Measurements from ENCODE around the gene CELF2.

Gene CELF2

DNA sequence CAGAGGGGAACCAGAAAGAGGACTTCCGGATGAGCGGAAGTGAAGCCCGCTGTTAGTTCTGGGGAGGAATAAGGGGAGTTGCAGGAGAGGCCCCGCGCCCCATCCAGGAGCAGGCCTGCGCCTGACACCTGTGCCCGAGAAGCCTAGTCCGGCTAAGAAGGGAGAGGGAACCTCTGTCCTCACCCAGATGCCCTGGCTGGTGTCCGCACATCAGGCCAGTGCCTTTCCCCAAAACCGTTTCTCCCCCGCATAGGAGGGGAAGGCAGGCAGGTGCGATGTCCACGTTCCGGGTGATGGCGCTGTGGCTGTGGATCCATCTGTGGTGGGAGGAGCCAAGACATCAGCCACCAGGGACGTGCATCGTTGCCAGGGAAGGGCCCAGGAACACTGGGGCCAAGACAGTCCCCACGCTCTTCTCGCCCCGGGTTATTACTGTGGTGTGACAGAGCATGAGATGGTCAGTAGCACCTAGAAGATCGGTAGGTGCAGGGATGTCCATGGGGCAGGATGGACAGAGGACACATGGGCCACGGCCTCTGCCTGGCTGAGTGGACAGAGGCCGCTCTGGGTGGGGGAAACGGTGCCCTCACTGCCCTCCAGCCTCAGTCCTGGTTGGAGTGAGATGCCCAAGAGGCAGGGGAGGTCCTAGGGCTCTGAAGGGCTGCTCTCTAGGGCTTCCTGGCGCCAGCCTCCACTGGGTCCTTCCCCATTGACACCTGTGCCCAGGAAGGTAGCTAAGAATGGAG lies 262.7 kb downstream of the CELF2 start:
- peaks cover 3% of the 10 kb centered on the region; the same call in 1 of the 2 replicates for H3K4me1 ChIP-seq (ENCODE audit: control insufficient read depth, insufficient read depth, low read length)
- no peak overlapping the region for H3K9ac ChIP-seq (ENCODE audit: low read depth, low read length)
- H3K27me3 ChIP-seq (ENCODE audit: control insufficient read depth, insufficient read depth, low read length): no peaks in the 10 kb centered on the region
- H3K9me3 ChIP-seq (ENCODE audit: control insufficient read depth, insufficient read depth, low read length): no peaks in the 10 kb centered on the region
- H3K27ac ChIP-seq (ENCODE audit: low read depth, low read length): no peak overlapping the region
- peaks cover 5% of the 10 kb centered on the region; the same call in 1 of the 2 replicates for H3K36me3 ChIP-seq (ENCODE audit: control insufficient read depth, insufficient read depth, low read length)
- H3K4me3 ChIP-seq (ENCODE audit: low read depth, low read length): no peak overlapping the region

DNA sequence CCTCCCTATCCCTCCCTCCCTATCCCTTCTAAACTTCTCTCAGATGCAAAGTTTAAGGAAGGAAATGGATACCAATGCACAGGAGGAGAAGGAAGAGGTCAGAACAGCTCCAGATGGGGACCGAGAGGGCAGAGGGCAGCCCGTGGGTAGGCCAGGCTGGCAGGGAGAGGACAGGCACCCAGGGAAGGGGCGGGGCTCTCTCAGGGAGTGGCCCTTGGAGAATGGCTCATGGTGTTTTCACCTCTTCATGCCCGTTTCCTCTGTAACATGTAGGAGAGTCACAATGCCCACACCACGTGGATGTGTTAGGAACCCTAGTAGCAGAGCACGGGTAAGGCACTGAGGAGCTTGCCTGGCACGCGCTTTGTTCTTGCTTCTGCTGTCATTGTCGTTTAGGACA lies 264.5 kb downstream of the CELF2 start:
- Histone ChIP-seq H3K27me3 (ENCODE audit: control insufficient read depth, insufficient read depth, low read length) (no peaks in the 10 kb centered on the region), H3K4me3 (ENCODE audit: low read depth, low read length) (no peak overlapping the region), H3K36me3 (ENCODE audit: control insufficient read depth, insufficient read depth, low read length) (peaks cover 5% of the 10 kb centered on the region; the same call in 1 of the 2 replicates)

DNA sequence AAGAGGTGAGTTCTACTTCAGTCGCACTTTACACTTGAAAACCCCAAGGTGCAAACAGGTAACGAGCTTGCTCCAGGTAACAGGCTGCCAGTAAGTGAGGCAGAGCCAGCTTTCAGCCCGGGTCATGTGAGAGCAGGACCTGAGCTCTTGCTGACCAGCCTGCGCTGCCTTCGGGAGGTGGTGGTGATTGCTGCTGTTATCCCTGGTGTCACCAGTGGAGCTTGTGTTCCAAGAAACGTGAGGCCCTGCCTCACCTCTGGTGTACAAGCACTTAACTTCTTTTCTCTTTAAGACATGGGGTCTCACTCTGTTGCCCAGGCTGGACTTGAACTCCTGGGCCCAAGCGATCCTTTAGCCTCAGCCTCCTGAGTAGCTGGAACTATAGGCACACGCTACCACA lies 265.0 kb downstream of the CELF2 start:
- Histone ChIP-seq H3K36me3 (ENCODE audit: control insufficient read depth, insufficient read depth, low read length) (peaks cover 5% of the 10 kb centered on the region; the same call in 1 of the 2 replicates), H3K27me3 (ENCODE audit: control insufficient read depth, insufficient read depth, low read length) (no peaks in the 10 kb centered on the region), H3K27ac (ENCODE audit: low read depth, low read length) (no peak overlapping the region), H3K9ac (ENCODE audit: low read depth, low read length) (no peak overlapping the region), H3K9me3 (ENCODE audit: control insufficient read depth, insufficient read depth, low read length) (no peaks in the 10 kb centered on the region), H3K4me3 (ENCODE audit: low read depth, low read length) (no peak overlapping the region), H3K4me1 (ENCODE audit: control insufficient read depth, insufficient read depth, low read length) (peaks cover 3% of the 10 kb centered on the region; the same call in 1 of the 2 replicates)

More for the DNA sequence above, 264.5 kb downstream of the CELF2 start:
- Histone ChIP-seq H3K27ac (ENCODE audit: low read depth, low read length) (no peak overlapping the region), H3K9ac (ENCODE audit: low read depth, low read length) (no peak overlapping the region), H3K4me1 (ENCODE audit: control insufficient read depth, insufficient read depth, low read length) (peaks cover 3% of the 10 kb centered on the region; the same call in 1 of the 2 replicates), H3K9me3 (ENCODE audit: control insufficient read depth, insufficient read depth, low read length) (no peaks in the 10 kb centered on the region)

DNA sequence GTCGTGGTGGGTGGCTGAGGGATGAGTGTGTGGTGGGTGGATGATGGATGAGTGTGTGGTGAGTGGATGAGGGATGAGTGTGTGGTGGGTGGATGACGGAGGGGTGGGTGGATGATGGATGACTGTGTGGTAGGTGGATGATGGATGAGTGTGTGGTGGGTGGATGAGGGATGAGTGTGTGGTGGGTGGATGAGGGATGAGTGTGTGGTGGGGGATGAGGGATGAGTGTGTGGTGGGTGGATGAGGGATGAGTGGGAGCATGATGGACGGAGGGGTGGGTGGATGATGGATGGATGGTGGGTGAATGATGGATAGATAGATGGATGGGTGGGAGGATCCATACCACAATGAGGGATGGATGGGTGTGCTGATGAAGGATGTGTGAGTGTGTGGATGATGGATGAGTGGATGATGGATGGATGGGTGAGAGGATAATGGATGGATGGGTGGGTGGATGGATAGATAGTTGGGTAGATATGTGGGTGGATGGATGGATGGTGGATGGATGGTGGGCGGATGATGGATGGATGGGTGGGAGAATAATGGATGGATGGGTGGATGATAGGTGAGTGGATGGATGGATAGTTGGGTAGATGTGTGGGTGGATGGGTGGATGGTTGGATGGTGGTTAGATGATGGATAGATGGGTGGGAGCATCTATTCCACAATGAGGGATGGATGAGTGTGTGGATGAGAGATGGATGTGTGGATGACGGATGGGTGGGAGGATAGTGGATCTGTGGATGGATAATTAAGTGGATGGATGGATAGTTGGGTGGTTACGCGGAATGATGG lies 266.8 kb downstream of the CELF2 start:
- Histone ChIP-seq H3K36me3 (ENCODE audit: control insufficient read depth, insufficient read depth, low read length) (peaks cover 15% of the 10 kb centered on the region), H3K9ac (ENCODE audit: low read depth, low read length) (no peak overlapping the region), H3K27me3 (ENCODE audit: control insufficient read depth, insufficient read depth, low read length) (no peaks in the 10 kb centered on the region), H3K27ac (ENCODE audit: low read depth, low read length) (no peak overlapping the region), H3K9me3 (ENCODE audit: control insufficient read depth, insufficient read depth, low read length) (no peaks in the 10 kb centered on the region), H3K4me1 (ENCODE audit: control insufficient read depth, insufficient read depth, low read length) (no peaks in the 10 kb centered on the region), H3K4me3 (ENCODE audit: low read depth, low read length) (no peak overlapping the region)

DNA sequence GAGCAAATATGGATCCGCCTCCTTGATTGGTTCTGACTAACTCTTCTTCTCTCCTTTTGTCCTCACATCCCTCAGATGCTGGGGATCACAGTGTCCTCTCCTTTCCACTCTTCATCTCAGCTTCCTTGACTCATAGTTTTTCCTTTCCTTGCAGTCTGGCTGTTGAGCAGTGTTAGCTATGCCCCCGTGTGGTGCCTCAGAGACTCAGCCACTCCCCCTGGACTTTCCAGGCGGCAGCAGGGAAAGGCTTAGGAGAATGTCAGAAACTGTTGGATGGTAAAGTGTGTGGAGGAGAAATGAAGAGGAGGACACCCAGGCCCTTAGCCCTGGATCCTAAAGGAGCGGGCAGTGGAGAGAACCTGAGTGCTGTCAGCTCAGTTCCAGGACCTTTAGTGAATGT lies 267.5 kb downstream of the CELF2 start:
- Histone ChIP-seq H3K27me3 (ENCODE audit: control insufficient read depth, insufficient read depth, low read length) (no peaks in the 10 kb centered on the region), H3K27ac (ENCODE audit: low read depth, low read length) (no peak overlapping the region), H3K4me1 (ENCODE audit: control insufficient read depth, insufficient read depth, low read length) (no peaks in the 10 kb centered on the region), H3K9ac (ENCODE audit: low read depth, low read length) (no peak overlapping the region), H3K36me3 (ENCODE audit: control insufficient read depth, insufficient read depth, low read length) (peaks cover 16% of the 10 kb centered on the region), H3K4me3 (ENCODE audit: low read depth, low read length) (no peak overlapping the region), H3K9me3 (ENCODE audit: control insufficient read depth, insufficient read depth, low read length) (no peaks in the 10 kb centered on the region)

DNA sequence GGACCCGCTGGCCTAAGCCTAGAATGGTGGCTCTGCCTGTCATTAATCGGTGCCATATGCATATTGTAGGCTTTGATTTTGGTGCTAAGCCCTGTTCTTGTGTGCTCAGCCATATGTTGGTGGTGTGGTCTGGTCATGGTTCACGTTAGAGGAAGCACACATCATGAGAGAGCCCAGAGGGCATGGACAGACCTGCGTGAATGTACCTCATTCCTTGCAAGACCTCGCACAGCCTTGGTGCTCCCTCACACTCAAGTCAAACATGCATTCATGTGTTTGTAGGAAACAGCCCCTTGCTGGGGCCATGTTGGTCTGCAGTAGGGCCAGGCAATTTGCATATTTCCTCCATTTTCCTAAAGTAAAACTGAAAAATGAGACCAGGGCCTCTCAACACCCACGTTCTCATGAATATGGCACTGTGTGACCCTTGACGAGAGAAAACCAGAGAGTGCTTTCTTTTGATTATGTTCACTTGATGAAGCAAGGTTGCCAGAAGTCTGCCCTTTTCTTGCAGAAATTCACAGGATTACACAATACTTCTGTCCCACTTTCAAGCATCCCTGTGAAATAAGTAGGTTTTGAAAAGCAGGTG lies 268.7 kb downstream of the CELF2 start:
- H3K4me1 ChIP-seq (ENCODE audit: control insufficient read depth, insufficient read depth, low read length): no peaks in the 10 kb centered on the region
- no peak overlapping the region for H3K27ac ChIP-seq (ENCODE audit: low read depth, low read length)
- H3K9me3 ChIP-seq (ENCODE audit: control insufficient read depth, insufficient read depth, low read length): no peaks in the 10 kb centered on the region
- H3K36me3 ChIP-seq (ENCODE audit: control insufficient read depth, insufficient read depth, low read length): peaks cover 16% of the 10 kb centered on the region
- no peak overlapping the region for H3K4me3 ChIP-seq (ENCODE audit: low read depth, low read length)
- H3K9ac ChIP-seq (ENCODE audit: low read depth, low read length): no peak overlapping the region
- H3K27me3 ChIP-seq (ENCODE audit: control insufficient read depth, insufficient read depth, low read length): no peaks in the 10 kb centered on the region

DNA sequence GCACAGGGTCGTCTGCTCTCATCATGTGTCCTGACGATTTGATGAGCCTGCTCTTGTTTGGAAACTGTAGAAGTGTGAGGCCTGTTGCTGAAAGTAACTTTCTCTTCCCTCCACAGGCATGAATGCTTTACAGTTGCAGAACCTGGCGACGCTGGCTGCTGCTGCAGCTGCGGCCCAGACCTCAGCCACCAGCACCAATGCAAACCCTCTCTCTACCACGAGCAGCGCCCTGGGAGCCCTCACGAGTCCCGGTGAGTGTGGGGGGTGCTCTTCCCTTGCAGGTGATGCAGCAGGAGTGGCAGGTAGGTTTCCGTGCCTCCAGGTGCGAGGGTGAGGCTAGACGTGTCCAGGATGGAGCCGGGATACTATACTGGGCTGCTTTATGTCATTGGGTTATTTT lies 270.6 kb downstream of the CELF2 start:
- Histone ChIP-seq H3K27ac (ENCODE audit: low read depth, low read length) (no peak overlapping the region), H3K9me3 (ENCODE audit: control insufficient read depth, insufficient read depth, low read length) (no peaks in the 10 kb centered on the region), H3K27me3 (ENCODE audit: control insufficient read depth, insufficient read depth, low read length) (no peaks in the 10 kb centered on the region), H3K36me3 (ENCODE audit: control insufficient read depth, insufficient read depth, low read length) (peaks cover 16% of the 10 kb centered on the region), H3K9ac (ENCODE audit: low read depth, low read length) (no peak overlapping the region), H3K4me1 (ENCODE audit: control insufficient read depth, insufficient read depth, low read length) (no peaks in the 10 kb centered on the region), H3K4me3 (ENCODE audit: low read depth, low read length) (no peak overlapping the region)

DNA sequence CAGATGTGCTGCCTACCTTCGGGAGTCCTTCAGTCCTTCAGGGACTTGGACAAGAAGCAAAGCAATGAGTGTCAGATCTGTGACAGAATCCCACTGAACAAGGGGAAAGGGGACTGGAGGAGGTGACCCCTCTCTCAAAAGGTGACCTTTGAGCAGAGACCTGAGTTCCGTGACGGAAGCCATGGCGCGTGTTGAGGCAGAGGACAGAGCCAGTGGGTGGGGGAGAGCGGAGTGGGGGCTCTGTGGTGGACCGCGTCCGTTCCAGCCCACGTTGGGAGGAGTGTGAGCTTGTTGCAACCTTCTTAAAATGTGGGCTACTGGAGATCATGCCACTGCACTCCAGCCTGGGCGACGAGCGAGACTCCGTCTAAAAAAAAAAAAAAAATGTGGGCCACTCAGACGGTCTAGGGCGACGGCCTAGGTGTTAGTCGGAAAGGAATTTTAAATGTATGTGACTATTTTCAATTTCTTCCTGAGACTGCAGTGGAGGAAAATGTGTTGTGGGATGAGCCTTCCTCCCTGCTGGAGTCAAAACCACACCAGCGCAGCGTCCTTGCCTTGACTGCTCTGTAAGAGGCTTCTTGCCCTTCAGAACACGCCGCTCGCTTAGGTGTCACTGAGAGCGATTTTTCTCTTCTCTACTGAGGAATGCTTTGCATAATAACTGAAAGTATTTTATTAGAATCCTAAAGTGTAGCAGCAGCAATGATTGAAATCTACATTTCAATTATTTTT lies 272.7 kb downstream of the CELF2 start:
- Histone ChIP-seq H3K9me3 (ENCODE audit: control insufficient read depth, insufficient read depth, low read length) (no peaks in the 10 kb centered on the region), H3K36me3 (ENCODE audit: control insufficient read depth, insufficient read depth, low read length) (peaks cover 17% of the 10 kb centered on the region), H3K27me3 (ENCODE audit: control insufficient read depth, insufficient read depth, low read length) (no peaks in the 10 kb centered on the region), H3K4me1 (ENCODE audit: control insufficient read depth, insufficient read depth, low read length) (no peaks in the 10 kb centered on the region), H3K9ac (ENCODE audit: low read depth, low read length) (no peak overlapping the region), H3K4me3 (ENCODE audit: low read depth, low read length) (no peak overlapping the region), H3K27ac (ENCODE audit: low read depth, low read length) (no peak overlapping the region)

DNA sequence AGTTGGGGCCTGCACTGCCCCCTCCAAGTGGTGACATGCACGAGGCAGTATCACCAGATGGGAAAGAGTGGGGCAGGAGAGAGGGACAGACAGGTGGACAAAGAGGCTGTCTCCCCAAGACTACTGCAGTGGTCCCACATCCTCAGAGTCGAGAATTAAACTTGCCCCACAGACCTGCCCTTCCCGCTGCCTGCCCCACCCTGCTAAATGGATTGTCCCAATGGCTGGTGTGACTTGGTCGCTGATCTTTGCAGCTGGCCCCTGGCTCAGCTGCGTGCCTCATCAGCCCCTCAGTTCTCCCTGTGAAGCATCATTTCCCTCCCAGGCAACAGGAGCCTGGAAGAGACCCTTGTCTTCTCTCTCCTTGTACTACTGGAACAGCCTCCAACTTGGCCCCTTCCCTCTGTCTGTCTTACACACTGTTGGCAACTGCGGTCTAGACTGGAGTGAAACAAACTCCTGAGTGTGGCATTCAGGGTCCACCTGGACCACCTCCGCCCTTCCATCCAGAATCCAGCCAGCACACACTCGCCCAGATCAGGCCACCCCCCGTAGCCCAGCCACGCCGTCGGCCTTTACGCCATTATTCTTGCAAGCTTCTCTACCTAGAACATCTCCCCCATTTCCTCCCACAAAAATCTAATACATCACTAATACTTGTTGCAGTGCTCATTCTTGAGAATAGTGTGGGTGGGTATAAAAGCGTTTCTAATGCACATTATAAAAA lies 275.1 kb downstream of the CELF2 start:
- peaks cover 17% of the 10 kb centered on the region for H3K36me3 ChIP-seq (ENCODE audit: control insufficient read depth, insufficient read depth, low read length)
- no peak overlapping the region for H3K4me3 ChIP-seq (ENCODE audit: low read depth, low read length)
- H3K4me1 ChIP-seq (ENCODE audit: control insufficient read depth, insufficient read depth, low read length): no peaks in the 10 kb centered on the region
- no peaks in the 10 kb centered on the region for H3K9me3 ChIP-seq (ENCODE audit: control insufficient read depth, insufficient read depth, low read length)
- no peaks in the 10 kb centered on the region for H3K27me3 ChIP-seq (ENCODE audit: control insufficient read depth, insufficient read depth, low read length)
- no peak overlapping the region for H3K9ac ChIP-seq (ENCODE audit: low read depth, low read length)
- no peak overlapping the region for H3K27ac ChIP-seq (ENCODE audit: low read depth, low read length)

DNA sequence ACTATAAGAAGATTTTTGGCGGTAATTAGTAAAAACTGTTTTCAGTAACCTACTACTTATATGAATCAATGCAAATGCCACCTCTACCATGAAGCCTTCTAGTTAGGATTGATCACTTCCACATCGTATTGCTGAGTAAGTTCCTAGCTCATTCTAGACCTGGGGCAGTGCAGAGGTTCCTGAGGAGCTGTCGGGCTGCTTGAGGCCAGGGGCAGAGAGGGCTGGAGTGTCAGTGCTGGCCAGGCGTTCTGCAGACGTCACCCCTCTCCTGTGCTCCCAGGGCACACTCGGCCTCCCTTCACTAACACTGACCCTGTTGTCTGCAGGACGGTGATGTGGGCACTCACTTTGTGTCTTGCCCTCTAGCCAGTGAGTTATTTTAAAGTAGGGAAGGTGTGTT lies 275.7 kb downstream of the CELF2 start:
- no peak overlapping the region for H3K9ac ChIP-seq (ENCODE audit: low read depth, low read length)
- H3K27me3 ChIP-seq (ENCODE audit: control insufficient read depth, insufficient read depth, low read length): no peaks in the 10 kb centered on the region
- no peak overlapping the region for H3K4me3 ChIP-seq (ENCODE audit: low read depth, low read length)
- peaks cover 15% of the 10 kb centered on the region for H3K36me3 ChIP-seq (ENCODE audit: control insufficient read depth, insufficient read depth, low read length)
- H3K27ac ChIP-seq (ENCODE audit: low read depth, low read length): no peak overlapping the region
- H3K4me1 ChIP-seq (ENCODE audit: control insufficient read depth, insufficient read depth, low read length): no peaks in the 10 kb centered on the region
- no peaks in the 10 kb centered on the region for H3K9me3 ChIP-seq (ENCODE audit: control insufficient read depth, insufficient read depth, low read length)

Measured in HUES48 (cell line).